IPS-11a (cell line): ENCODE data around the gene GAB1.

Experiments used
- H3K4me3 ChIP-seq: one replicate; pipeline ENCODE4 v1.5.1; 2013; ENCODE audit warnings: low read depth, low read length, control low read depth

The GAB1 gene

DNA sequence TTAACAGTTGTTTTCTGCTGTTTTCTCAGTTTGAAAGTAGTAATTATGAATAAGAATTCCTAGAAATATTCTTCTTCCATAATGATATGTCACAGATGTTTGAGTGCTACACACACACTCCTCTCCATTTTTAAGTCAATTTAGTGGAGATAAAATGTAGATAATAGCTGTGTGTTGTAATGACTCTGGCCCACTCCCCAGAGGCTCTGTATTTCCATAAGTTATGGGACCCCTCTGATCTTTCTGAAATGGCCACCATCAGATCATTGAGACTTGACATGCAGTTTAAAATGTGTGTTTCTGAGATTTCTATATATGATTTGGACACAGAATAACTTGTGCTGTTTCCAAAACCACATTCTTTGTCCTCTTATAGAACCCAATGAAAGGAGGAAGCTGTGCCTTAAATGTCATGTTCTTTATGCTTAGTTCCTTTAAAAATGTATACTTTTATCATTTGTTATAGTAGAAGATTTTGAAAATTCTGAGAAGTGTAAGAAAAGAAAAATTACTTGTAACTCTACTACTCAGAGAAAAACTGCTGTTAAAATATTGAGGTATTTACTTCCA, 46.4 kb downstream of the GAB1 start:
- H3K4me3 ChIP-seq = no peak overlapping the region

DNA sequence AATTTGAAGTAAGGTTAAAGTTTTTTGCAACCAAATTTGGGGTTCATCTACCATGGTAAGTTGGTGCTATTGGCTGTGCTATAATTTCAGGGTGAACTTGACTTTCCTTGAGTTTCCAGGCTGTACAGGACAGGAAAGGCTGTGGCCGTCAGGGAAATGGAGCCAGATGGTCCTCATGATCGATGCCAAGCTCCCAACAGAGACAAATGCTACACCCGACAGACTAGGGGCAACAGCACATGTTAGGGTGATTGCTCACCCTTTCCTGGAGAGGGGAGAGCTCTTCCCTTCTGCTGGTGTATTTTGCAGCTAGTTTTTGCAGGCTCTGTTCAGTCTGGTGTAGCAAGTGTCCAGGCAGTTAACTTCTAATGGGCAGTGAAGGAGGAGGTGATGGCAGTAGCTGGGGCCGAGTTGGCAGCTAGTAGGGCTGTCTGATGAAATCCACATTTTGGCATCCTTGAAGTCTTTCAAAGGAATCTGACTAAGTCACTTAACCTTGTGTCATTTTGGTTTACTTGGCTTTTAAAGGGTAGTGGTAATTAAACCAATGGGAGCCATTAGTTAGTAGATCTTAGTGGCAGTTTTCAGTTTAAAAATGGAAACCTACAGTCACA, 47.8 kb downstream of the GAB1 start:
- no peak overlapping the region for H3K4me3 ChIP-seq

DNA sequence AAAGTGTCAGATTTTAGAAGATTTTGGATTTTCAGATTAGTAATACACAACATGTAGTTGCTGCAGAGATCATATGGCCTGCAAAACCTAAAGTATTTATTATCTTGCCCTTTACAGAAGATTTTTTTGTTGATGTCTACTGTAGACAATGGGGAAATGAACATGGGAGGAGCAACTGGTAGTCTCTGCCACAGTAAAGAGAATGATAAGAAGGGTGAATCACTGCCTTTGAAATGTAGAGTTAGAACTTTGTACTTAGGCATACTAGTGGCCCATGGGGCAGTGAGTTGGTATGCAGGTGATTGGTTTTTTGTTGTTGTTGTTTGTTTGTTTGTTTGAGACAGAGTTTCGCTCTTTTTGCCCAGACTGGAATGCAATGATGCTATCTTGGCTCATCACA, 50.1 kb downstream of the GAB1 start:
- no peak overlapping the region for H3K4me3 ChIP-seq

DNA sequence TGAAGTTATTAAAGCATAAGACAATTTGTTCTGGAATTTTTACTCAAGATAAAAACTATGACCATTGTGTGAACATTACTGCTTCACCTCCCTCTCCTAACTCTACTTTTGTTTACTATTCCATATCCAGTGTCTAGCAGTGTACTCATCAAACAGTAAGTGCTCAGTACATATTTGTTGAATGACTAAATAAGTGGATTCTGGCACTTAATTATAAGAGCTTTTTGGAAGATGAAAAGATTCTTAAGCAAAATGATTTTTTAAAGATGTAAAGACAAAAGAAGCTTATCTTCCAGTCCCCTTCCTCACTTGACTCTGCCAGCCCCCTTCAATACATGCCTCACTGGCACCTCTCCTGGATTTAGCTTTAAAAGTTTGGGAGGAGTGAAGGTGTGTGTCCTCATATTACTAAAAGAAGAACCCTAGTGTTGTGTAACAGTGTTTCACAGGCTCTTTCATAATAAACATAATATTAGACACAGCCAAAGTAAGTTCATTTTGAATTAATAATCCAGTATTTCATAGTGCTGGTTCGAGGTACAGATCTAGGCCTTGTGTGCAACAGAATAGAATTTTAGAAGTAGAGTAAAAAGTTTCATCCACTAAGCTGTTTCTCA, 53.0 kb downstream of the GAB1 start:
- no peak overlapping the region for H3K4me3 ChIP-seq

DNA sequence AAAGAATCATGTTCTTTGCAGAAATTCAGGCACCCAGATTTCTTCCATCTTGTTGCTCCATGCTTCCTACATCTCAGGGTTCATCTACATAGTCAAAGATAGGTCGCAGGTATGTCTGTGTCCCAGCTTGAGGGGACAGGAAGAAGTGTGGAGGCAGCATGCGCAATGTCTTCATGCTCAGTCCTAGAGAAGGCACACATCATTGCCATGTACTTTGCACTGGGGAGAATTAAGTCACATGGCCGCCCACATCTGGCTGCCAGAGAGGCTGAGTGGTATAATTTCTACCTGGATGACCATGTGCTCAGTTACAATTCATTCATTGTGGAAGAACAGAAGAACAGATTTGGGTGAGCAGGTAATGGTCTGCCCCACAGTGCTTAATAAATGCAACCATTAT, 54.1 kb downstream of the GAB1 start:
- no peak overlapping the region for H3K4me3 ChIP-seq

DNA sequence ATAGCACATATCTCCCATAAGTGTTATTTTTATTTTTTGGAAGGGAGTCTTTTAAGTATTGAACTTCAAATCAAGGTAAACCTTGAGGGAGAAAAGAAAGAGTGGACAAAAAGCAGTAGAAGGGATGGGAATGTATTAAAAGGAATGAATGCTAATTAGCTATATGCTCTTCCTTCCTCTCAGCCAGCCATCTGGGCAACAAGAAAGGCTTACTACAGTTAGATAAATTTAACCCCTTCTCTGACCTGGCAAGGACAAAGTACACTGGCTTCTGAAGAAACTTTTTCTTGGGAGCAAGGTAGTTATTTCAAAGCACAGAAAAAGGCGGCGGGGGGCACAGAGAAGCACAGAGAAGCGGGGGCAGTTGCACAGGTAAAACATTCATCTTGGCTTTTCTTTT, 54.6 kb downstream of the GAB1 start:
- H3K4me3 ChIP-seq = no peak overlapping the region

DNA sequence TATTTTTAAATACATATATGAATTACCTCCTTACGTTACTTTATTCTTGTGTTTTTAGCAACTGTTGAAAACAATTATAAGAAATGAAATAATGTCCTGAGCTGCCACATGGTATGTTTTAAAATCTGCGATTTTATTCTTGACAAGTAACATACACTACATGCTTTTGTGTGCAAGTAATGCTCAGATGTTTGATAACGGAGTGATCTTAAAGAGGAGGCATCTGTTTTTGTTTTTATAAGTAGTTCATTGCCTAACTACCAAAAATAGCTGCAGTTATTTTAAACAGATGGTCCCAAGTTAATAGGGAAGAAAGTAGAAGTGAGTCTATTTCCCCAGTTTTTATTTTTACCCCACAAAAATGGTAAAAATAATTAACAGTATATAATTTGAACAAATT, 55.2 kb downstream of the GAB1 start:
- H3K4me3 ChIP-seq = no peak overlapping the region

DNA sequence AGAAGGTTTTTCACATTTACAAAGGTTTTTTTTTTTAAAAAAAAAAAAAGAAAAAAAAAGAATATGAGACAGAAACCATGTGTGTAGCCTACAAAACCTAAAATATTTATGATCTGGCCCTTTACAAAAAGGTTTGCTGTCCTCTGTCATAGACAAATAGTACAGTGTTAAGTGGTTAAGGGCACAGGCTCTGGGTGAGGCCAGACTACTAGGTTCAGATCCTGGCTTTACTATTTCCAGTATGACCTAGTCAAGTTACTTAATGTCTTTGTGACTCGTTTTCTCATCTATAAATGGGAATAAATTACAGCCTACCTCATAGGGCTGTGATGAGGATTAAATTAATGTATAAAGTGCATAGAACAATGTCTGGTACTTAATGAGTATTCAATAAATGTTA, 56.5 kb downstream of the GAB1 start:
- H3K4me3 ChIP-seq = no peak overlapping the region

DNA sequence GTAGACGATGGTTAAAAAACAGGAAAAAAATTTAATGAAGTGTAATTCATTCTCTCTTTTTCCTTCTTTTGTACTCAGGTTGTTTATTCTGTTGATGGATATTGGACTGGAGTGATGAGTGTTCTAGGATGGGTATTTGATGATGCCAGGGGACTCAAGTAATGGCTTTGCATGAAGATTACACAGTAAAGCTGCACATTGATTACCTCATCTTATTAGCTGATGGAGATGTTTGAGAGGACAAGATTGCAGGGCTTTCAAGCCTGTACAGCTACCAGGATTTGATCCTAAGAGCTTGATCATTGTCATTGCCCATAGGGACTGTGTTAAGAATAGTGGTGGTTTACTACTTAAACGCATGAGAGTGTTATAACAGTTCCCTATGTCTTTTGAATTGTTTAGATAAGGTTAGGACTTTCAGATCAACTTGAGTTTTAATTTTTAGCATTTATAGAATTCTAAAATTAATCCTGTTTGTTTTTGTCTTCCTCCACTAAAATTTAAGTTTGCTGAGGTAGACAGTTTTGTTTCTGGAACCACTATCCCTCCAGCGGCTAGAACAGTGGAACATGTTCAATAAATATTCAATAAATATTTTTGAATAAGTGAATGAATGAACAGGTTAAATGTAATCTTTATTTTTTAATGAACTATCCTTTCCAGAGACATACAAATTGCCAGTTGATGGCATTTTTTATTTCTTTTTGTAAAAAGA, 58.2 kb downstream of the GAB1 start:
- H3K4me3 ChIP-seq = no peak overlapping the region

DNA sequence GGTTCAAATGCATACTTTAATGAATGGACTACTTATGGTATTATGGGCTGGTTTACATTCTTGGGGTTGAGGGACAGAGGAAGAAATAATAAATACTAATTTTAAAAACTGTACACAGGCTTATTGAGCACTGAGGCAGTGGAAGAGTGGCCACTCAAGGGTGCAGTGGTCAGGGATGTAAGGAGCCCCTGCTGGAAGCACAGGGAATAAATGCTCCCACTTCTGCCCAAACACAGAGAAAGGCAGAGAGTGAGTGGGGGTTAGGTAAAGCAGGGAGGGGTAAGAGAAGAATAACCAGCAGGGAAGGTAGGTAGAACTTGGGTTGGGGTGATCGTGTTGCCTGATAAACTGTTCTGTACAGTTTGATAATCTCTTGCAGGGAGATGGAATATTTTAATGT, 60.0 kb downstream of the GAB1 start:
- no peak overlapping the region for H3K4me3 ChIP-seq

DNA sequence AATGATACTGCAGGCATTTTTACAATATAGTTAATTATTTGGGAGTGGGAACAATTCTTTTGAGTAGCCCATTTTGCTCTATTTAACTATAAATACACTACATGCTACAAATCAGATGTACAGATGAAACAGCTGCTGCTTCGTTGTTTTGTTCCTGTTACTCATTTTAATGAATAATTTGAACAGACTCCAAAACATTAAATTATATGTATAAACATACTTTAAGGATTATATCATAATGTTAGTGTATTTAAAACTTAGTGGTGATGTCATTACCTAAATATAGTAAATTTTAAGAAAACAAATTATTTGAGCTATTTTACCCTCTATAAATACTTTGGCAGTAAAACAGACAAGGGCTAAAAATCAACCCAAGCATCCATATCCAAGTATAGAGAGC, 60.7 kb downstream of the GAB1 start:
- H3K4me3 ChIP-seq = no peak overlapping the region

DNA sequence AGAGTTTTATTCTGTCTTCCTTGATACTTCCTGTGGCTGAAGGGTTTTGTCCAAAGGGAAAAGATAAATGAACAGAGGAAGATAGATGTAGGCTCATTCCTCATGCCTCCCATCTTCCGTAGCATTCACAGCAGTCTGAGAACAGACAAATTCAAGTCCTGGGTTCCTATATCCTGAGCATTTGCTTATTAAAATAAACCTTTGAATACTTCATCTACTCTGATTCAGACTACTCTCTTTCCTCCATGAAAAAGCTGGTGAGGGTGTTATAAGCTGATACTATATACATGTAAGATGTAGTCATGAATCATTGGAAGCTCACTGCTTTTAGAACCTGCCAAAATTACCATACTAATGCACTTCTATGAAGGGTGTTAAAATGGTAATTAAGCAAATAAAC, 61.2 kb downstream of the GAB1 start:
- H3K4me3 ChIP-seq = no peak overlapping the region

DNA sequence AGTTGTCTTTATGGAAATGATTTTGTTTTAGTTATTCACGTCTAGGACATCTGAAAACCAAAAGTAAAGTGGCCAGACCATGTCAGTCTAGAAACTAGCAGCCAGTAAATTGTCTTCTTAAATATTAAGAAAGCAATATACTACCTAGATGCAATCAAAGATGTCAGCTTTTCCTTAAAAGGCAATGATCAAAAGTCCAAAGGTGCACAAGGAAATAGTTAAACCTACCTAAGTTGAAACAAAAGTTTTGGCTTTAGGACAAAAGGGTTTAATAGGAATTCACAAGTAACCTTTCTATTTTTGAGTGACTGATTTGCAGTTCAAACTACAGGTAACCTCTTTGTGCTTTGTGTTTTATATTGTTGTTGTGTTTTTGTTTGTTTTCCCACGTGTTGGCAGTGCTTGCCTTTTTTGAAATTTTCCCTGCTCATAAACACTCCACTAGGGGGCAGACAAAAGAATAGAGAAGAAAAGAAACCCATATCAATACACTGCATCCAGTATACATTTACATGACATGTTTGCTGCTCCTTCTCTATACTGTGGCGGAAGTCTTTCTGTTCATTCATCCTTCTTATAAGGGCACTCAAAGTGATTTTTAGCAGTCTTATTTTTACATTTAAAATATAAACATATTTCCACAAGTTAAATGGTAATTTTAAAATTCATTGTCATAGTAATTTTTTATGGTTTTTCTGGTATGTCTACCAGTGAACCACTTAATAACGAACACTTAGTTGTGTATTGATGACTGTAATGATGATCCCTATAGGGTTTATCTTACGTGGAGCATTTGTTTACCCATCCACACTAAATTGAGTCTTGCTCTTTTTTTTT, 62.7 kb downstream of the GAB1 start:
- H3K4me3 ChIP-seq = no peak overlapping the region

DNA sequence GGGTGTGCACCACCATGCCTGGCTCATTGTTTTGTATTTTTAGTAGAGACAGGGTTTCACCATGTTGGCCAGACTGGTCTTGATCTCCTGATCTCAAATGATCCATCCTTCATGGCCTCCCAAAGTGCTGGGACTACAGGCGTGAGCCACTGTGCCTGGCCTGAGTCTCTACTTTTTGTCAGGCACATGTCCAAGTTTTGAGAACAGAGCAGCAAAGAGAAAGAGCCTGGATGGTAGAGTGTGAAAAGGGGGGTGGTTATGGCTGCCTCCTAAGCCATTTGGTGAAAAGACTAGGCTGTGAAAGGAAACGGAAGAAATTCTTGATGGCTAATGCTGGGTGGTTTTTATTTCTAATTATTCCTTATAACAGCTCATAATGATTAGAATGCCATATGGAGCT, 63.4 kb downstream of the GAB1 start:
- no peak overlapping the region for H3K4me3 ChIP-seq

DNA sequence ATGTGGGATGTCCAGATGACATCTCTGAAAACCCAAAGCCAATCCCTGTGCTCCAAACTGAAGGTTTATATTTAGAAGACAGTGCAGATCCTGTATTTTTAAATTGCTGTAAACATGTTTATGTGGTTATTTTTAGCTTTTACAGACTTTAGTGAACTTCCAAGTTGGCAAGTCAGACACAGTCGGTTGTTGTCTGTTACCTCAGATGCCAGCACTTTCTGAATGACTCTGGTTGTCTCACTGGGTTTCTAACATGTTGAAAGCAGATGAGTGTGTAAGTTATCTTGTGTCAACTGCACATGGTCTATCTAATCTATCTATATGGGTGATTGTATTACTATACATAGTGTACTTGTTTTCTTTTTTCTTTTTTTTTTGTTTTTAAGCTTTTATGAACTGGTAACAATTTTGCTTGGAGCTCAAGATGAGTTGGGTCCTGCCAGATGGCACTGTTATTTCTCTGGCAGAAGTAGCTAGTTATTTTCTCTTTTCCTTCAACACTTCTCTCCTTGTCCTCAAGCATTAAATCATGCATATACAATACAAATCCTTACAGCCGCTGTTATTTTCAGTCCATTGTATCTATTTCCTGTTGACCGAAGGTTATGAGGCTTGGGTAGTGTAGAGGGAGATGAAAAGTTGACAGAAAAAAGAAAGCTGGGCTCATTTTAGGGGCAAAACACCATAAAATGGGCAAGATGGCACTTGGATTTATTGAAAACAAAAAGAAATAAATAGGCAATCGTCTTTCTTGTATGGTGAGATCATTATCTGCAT, 66.3 kb downstream of the GAB1 start:
- H3K4me3 ChIP-seq = no peak overlapping the region

DNA sequence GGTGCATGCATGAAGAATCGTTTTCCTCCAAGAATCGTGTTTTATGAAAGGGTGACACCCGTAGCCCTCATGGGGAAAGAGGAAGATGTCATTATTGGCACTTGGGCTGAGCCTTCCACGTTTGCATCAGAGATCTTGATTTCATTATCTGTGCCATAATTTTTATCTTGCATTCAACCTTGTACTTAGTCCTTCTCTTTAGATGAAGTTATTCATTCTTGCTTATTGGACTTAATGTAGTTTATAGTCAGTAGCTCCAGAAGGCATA, 66.8 kb downstream of the GAB1 start:
- H3K4me3 ChIP-seq = no peak overlapping the region

DNA sequence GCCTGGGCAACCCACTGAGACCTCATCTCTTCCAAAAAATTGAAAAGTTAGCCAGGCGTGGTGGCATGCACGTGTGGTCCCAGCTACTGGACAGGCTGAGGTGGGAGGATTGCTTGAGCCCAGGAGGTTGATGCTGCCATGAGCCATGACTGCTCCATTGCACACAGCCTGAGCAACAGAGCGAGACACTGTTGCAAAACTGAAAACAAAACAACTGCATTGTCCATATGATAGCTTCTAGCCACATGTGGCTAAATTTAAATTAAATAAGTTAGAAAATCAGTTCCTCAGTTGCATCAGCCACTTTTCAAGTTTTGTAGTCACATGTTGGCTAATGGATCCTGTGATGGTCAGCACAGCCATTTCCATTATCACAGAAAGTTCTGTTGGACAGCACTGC, 67.9 kb downstream of the GAB1 start:
- no peak overlapping the region for H3K4me3 ChIP-seq

DNA sequence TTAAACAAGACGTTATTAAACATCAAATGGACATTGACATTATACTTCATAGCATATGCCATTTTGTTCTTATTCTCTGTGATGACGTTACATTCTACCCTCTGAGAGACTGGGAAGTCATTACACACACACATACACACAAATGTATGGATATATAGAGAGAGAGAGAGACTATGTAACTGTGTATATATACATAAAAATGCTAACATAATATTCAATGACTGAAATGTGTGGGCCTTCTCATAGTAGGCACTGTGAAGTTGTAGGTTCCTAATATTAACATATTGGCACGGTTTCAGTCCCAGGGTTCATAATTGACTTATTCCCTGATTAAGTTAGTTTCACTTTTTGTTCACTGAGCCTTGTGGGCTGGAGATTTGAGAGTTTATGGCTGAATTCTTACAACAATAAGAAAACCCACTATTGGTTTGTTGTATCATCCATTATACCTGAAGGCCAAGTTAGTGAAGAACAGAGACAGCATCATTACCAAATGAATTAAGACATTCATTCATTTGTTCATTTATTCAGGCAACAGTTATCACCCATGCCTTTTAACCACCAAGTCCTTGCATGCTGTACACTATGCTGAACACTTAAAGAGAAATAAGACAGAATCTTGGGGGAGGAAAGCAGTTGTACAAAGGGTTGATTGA, 68.5 kb downstream of the GAB1 start:
- H3K4me3 ChIP-seq = no peak overlapping the region

DNA sequence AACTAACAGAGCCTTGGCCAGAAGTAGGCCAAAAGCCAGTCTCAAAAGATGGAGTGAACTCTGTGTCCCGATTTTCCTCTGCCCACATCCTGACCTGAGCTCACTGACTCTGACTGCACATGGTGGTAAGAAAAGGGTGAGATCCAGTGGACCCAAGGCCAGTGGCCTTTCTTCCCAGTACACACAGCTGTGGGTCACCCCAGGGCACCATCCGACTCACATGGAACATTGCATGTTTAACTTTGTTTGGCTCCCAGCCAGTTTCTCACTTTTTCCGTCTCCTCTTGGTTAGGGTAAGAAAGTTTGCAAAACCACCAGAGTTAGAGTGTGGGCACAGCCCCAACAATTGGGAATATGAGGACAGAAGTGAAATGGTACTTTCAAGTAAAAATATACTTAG, 69.8 kb downstream of the GAB1 start:
- H3K4me3 ChIP-seq = no peak overlapping the region

DNA sequence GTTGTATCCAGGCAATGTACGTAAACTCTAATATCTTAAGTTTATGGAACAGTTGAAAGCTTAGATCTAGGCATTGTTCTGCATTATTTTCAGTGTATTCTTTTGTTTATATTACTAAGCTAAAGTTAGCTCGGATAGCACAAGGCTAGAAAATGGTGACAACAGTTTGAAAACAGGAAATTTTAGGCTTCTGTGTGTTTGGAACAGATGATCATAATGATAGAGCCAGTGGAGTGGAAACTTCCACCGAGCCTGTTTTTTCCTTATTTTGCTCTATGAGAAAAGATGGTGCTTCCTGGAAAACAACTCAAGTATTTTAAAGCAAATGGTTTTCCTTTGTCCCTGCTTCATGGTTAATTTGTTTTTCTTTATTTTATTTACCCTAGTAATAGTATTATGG, 70.8 kb downstream of the GAB1 start:
- H3K4me3 ChIP-seq = no peak overlapping the region
